GM21367 (cell line): ENCODE data around the gene ORC5.
"Not testable (repeated sequence)": the region's sequence is repeated elsewhere in the genome, so short reads cannot be mapped to it uniquely, and the experiment has no call there.

Experiments
- ATAC-seq: cut with Tn5 transposase; IDR thresholded peaks from one replicate; pipeline ENCODE4 v1.9.1; 2021; ENCODE audit not compliant: unreplicated experiment

The ORC5 gene

GRCh38 chr7:104192434-104192833, 15.4 kb downstream of the ORC5 start:
- ATAC-seq = no peak

DNA sequence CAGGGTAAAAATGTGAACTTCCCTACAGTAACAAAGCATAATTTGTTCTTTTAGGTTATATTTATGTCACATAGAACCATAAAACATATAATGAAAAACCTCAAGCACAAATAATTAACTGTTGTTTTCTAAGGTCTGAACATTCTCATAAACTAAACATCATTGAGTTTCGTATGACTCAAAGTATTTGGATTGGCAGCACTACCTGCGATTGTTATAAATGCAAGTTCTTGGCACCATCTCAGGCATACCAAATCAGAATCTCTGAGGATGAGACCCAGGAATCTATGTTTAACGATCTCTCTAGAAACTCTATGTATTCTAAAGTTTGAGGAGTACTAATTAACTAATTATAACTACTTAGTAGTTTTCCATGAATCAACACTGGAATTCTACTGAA, 22.5 kb downstream of the ORC5 start:
- ATAC-seq = no peak

DNA sequence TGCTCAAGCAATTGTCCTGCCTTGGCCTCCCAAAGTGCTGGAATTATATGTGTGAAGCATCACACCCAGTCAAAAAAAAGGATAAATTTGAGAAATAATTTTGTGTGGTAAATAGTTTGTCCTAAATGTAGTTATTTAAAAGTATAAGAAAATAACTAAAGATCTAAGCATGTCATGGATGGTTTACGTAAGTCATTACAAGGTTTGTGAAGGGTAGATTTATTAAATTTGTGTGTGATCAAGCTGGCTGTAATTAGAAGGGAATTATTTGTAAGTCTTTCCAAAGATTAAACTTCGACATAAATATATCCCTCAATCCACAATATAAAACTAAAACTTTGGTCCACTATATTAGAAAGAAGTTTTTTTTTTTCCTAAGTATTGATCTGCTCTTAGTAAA, 28.6 kb downstream of the ORC5 start:
- no peak for ATAC-seq

DNA sequence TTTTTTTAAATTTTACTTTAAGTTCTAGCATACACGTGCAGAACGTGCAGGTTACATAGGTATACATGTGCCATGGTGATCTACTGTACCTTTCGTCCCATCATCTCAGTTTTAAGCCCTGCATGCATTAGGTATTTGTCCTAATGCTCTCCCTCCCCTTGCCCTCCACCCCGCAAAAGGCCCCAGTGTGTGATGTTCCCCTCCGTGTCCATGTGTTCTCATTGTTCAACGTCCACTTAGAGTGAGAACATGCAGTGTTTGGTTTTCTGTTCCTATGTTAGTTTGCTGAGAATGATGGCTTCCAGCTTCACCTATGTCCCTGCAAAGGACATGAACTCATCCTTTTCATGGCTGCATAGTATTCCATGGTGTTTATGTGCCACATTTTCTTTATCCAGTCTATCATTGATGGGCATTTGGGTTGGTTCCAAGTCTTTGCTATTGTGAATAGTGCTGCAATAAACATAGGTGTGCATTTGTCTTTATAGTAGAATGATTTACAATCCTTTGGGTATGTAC, 30.2 kb downstream of the ORC5 start:
- ATAC-seq = not testable (repeated sequence)

DNA sequence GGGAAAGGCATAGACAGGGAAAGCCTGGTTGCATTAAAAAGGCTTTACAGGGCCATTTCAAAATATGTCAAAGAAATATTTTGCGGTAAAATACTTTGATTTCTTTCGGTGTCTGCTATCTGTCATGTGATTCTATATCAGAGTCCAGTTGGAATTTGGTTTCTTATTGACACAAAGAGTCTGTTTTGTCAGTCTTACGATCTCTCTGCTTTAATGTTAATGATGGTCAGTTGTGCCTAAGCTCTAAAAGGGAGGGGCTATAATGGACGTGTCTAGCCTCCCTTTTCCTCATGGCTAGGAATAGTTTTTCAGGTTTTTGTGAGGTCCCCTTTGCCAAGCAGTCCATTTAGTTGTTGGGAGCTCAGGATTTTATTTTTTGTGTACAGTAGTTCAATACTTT, 31.5 kb downstream of the ORC5 start:
- ATAC-seq = no peak

DNA sequence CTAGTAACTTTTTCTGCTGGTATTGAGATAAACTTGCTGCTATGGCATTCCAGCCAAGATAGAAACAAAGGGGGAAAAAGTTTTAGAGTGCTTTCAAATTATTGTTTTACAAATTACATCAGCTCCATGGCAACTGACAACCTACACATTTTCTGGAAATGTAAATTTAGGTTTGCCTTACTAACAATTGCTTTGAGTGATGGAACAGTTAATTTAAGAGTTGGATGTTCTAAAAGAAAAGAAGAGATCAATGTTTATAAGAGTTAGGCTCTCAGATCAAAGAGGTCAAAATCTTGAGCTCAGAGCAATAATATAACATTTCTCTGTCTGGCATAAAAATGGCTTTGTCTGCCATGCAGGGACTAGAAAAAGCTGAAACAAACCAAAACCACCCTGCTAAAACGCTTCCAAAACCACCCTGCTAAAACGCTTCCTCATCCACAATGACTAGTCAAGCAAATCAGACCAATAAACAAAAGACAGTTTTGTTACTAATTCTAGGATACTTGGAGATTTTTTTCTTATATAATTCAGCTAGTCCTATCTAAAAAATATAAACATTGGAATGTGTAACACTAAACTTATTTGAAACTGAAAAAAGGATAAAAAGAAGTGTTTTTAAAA, 32.3 kb downstream of the ORC5 start:
- ATAC-seq = no peak

DNA sequence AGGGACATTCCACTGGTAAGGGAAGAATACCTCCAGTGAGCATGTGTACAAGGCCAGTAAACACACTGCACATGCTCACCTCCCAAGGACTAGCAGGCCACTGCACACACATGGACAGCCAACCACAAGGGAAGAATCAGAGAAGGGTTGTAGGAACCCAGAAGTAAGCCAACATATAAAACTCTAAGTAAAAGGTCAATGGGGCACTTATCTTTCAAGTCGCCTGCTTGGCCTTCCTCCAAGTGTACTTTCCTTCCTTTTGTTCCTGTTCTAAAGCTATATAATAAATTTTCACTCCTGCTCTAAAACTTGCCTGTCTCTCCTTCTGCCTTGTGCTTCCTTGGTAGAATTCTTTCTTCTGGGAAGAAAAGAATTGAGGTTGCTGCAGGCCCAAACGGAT, 33.0 kb downstream of the ORC5 start:
- no peak for ATAC-seq

GRCh38 chr7:104162081-104162480, 45.7 kb downstream of the ORC5 start:
- ATAC-seq = no peak

DNA sequence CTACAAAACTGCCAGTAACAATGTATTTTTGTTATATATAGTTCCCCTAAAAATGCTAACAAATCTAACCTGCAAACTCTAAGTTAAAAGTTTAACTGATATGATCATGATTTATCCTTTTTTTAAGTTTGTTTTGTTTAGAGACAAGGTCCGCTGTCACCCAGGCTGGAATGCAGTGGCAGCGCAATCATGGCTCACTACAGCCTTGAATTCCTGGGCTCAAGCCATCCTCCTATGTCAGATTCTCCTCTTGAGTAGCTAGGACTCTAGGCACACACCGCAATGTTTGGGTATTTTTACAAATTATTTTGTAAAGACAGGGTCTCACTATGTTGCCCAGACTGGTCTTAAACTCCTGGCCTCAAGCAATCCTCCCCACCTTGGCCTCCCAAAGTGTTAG, 46.6 kb downstream of the ORC5 start:
- ATAC-seq = no peak

- no peak for ATAC-seq
These were observed 47.4 kb downstream of the ORC5 start for GRCh38 chr7:104160375-104160774.

DNA sequence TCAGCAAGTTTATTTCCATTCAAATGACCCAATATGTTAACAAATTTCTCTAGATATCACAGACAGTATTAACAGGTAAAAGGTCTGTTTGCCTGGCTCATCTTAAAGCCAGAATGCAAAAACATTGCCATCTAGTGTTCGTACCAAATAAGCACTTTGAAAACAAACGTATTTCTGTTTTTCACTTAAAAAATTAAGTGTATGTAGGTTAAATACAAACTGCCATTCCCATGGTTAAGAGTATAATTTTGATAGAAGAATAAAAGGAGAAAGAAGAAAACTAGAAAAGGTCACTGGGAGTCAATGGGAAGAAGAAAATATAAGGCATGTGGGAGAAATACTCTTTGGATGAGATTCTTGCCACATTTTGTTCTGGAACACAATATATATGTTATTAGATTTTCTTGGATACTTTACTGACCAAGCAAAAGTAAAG, 51.0 kb downstream of the ORC5 start:
- no peak for ATAC-seq

GRCh38 chr7:104153287-104153686, 54.5 kb downstream of the ORC5 start:
- ATAC-seq = no peak

DNA sequence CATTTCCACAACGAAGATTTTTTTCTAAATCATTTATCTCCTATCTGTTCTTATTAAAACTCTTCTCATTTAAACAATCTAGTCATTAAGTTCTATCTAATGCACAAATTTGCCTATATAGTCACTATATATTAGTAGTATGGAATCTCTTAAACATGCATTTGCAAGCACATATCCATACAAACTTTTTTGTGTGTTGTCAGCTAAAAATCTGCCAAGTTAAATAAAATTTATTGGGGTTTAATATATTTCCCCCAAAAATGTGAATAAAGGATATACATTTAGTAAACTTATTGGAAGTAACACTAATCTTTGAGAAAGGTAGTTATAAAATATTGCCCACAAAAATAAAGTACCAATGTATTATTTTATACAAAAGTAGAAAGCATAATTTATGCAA, 55.3 kb downstream of the ORC5 start:
- ATAC-seq = no peak

DNA sequence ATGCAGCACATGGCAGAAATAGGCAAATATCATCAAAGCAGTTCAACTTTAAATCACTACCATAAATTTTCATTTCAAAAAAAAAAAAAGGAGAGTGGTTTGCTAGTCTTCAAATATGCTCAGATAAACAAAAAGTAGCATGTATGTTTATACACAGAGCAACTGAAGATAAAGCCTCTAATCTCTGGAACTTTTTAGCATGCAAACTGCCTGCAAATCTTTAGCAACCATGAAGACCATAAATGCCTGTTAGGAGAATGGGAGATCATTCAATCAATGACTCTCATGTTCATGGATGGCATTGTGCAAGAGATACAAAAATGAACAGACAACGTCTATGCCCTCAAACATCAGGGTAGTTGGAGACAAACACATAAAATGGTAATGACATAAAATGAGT, 57.3 kb downstream of the ORC5 start:
- ATAC-seq = no peak

DNA sequence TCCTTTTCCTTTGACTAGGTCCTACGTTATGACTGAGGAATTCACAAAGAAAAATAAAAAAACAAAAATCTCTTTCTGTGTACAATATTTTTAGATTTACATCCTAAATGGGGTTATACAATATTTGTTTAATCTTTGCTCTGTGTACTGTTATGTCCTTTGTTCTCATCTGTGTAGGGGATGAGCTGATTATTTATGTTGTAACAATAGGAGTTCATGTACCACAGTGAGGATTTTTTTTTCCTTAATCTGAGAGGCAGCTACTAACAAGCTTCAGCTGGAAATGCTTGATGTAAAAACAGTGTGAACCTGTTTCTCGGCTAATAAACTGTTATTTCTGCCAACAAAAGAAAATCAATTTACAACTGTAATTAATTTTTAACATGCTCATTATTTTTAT, 58.0 kb downstream of the ORC5 start:
- no peak for ATAC-seq

- ATAC-seq = no peak
These were observed 65.7 kb downstream of the ORC5 start for GRCh38 chr7:104142147-104142546.

- ATAC-seq = no peak
These were observed 69.8 kb downstream of the ORC5 start for GRCh38 chr7:104137971-104138370.

- no peak for ATAC-seq
These were observed 70.3 kb downstream of the ORC5 start for GRCh38 chr7:104137511-104137910.

GRCh38 chr7:104136981-104137380, 70.8 kb downstream of the ORC5 start:
- no peak for ATAC-seq

- ATAC-seq = no peak
These were observed 71.3 kb downstream of the ORC5 start for GRCh38 chr7:104136561-104136960.

DNA sequence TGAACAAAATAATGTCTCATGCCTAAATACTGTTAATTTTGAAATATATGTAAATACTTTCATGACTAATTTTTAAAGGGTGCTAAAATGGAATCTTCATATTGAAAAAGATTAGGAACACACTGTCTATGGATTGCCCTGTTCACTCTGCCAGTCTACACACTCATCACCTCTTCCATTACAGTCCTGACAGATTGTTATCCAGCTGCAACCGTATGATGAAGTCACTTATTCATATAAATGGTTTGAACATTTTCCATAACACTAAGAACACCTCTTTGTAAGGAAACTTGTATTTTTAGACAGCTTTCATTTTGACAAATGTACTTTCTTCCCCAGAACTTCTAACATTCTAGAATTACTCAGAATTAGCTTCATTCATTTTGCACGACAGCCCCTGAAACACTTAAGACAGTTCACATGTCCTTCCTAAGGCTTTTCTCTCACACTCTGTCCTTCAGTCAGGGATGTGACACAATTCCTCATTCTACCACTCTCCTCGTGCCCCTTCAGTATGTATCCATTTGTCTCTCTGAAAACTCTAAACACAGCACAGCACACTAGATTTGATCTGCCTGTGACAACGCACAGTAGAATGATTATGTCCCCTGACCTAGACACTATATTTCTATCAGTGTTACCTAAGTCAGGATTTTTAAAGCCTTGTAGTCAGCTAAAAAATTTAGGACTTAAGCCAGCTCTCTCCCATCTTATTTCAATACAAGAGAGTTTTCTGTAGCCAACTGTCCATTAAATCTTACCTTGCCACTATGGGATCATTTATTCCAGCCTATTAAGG, 71.9 kb downstream of the ORC5 start:
- no peak for ATAC-seq

- ATAC-seq = no peak
These were observed 74.6 kb downstream of the ORC5 start for GRCh38 chr7:104133238-104133637.

- no peak for ATAC-seq
These were observed 77.1 kb downstream of the ORC5 start for GRCh38 chr7:104130726-104131125.
